ENCODE results near the gene LARGE1.

LARGE1 gene

GRCh38 chr22:33817512-33818127 lies 102.7 kb downstream of the LARGE1 start:
- DNase-seq (ENCODE audit: low spot score): no peak

- no peak for DNase-seq (ENCODE audit: low spot score)
These were observed 107.8 kb downstream of the LARGE1 start for GRCh38 chr22:33812360-33812977.

- DNase-seq (ENCODE audit: low spot score): no peak
These were observed 108.6 kb downstream of the LARGE1 start for GRCh38 chr22:33811686-33812085.

GRCh38 chr22:33811208-33811607 lies 109.1 kb downstream of the LARGE1 start:
- DNase-seq (ENCODE audit: low spot score): no peak

- DNase-seq (ENCODE audit: low spot score): peak; percentile 3
These were observed 112.8 kb downstream of the LARGE1 start for GRCh38 chr22:33807470-33807869.

- no peak for DNase-seq (ENCODE audit: low spot score)
These were observed 114.1 kb downstream of the LARGE1 start for GRCh38 chr22:33806191-33806590.

- no peak for DNase-seq (ENCODE audit: low spot score)
These were observed 116.6 kb downstream of the LARGE1 start for GRCh38 chr22:33803371-33804282.

GRCh38 chr22:33798401-33798800 lies 121.9 kb downstream of the LARGE1 start:
- no peak for DNase-seq (ENCODE audit: low spot score)

GRCh38 chr22:33796494-33796893 lies 123.8 kb downstream of the LARGE1 start:
- no peak for DNase-seq (ENCODE audit: low spot score)

GRCh38 chr22:33793475-33793874 lies 126.8 kb downstream of the LARGE1 start:
- DNase-seq (ENCODE audit: low spot score): no peak

- no peak for DNase-seq (ENCODE audit: low spot score)
These were observed 127.4 kb downstream of the LARGE1 start for GRCh38 chr22:33792832-33793231.

GRCh38 chr22:33789690-33790253 lies 130.5 kb downstream of the LARGE1 start:
- DNase-seq (ENCODE audit: low spot score): no peak

GRCh38 chr22:33788927-33789326 lies 131.3 kb downstream of the LARGE1 start:
- no peak for DNase-seq (ENCODE audit: low spot score)

GRCh38 chr22:33787645-33788456 lies 132.4 kb downstream of the LARGE1 start:
- no peak for DNase-seq (ENCODE audit: low spot score)

- DNase-seq (ENCODE audit: low spot score): no peak
These were observed 134.1 kb downstream of the LARGE1 start for GRCh38 chr22:33786149-33786548.

- peak; percentile 36 for DNase-seq (ENCODE audit: low spot score)
These were observed 134.8 kb downstream of the LARGE1 start for GRCh38 chr22:33785283-33785968.

GRCh38 chr22:33781411-33781810 lies 138.9 kb downstream of the LARGE1 start:
- no peak for DNase-seq (ENCODE audit: low spot score)

- DNase-seq (ENCODE audit: low spot score): no peak
These were observed 139.6 kb downstream of the LARGE1 start for GRCh38 chr22:33780531-33781136.

- DNase-seq (ENCODE audit: low spot score): no peak
These were observed 141.0 kb downstream of the LARGE1 start for GRCh38 chr22:33779243-33779642.

GRCh38 chr22:33776491-33776890 lies 143.8 kb downstream of the LARGE1 start:
- DNase-seq (ENCODE audit: low spot score): no peak

- DNase-seq (ENCODE audit: low spot score): no peak
These were observed 145.5 kb downstream of the LARGE1 start for GRCh38 chr22:33774781-33775180.
